Activated CD4-positive, alpha-beta T cell treated with anti-CD3 and anti-CD28 coated beads, Interleukin-2, amount 50 U/mL, for 4 hours (primary cell): ENCODE measurements around the gene PRKCB.

ENCODE experiments used
- DNase-seq, 2 experiments: peaks; one replicate each; pipeline ENCODE4 v3.0.0-alpha.2; 2020

The PRKCB gene

DNA sequence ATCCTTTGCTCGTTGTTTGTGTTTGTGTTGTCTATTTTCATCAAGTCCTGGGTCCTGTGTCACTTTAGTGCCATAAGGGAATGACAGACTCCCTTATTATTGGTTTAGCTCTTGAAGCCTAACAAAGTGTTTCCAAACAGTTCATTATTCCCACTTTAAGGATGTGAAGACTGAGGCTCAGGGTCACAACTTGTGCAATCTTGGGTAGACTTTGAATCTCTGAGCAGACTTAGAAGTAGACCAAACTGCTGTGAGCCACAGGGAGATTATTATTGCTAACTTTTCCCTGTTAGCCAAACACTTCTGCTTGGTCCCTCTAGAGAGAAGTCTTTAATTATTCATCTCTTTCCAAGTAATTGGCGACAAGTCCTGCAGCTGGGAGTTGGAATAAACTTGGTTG, 31.8 kb downstream of the PRKCB start:
- DNase-seq: no peak

- DNase-seq: no peak
Measured at GRCh38 chr16:23868136-23868535, 32.4 kb downstream of the PRKCB start.

GRCh38 chr16:23869052-23869451, 33.3 kb downstream of the PRKCB start:
- no peak for DNase-seq

GRCh38 chr16:23871924-23872323, 36.1 kb downstream of the PRKCB start:
- no peak for DNase-seq

GRCh38 chr16:23874613-23875294, 39.0 kb downstream of the PRKCB start:
- DNase-seq: no peak

DNA sequence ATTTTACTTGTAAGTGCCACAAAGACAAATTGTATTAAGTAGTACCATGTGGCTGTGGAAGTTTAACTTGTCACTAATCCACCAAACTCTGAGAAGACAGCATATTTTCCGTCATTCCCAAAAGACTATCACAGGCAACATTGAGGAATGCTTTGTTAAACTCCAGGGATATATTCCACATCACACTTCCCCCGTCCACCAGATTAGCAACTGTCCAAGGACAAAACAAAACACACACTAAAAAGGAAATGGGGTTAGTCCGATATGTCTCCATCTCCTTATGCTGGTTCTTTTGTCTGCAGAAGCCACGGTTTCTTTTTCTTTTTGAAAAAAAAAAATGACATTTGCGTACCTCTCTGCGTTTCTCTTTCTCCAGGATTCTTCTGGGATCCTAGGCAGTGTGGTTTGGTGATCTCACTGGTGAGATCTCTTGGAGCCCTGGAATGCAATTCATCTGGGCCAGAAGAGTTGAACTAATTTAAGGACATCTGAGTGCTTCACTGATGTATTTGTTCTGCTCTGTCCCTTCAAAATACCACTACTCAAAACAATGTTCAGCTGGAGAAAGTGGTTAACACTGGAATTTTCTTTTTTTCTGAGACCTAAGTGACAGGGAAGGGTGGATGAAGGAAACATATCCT, 40.6 kb downstream of the PRKCB start:
- no peak for DNase-seq

GRCh38 chr16:23877107-23878070, 41.6 kb downstream of the PRKCB start:
- peak in 1 of 2 experiments; percentile 18 for DNase-seq

DNA sequence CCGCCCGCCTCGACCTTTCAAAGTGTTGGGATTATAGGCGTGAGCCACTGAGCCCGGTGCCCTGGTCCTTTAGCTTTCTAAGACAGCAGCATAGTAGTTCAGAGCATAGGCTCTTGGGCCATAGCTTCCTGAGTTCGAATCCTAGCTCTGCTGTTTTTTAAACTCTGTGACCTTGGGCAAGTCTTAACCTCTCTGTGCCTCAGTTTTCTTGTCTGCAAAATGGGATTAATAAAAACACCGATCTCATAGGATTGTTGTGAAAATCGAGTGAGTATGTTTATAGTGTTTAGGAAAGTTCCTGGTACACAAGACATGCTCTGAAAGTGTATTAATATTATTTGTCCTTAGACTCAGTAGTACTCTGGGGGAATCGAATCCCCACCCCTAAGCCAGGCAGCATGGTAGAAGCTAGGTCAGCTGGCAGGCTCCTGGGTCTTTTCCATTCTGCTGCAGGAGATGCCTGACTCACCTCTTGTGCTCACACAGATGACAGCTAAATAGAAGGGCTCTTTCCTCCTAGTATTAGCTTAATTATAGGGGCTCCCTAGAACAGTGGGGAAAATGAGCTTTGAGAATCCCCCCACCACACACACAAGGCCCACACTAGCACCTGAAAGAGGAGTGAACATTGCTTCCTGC, 44.1 kb downstream of the PRKCB start:
- no peak for DNase-seq

DNA sequence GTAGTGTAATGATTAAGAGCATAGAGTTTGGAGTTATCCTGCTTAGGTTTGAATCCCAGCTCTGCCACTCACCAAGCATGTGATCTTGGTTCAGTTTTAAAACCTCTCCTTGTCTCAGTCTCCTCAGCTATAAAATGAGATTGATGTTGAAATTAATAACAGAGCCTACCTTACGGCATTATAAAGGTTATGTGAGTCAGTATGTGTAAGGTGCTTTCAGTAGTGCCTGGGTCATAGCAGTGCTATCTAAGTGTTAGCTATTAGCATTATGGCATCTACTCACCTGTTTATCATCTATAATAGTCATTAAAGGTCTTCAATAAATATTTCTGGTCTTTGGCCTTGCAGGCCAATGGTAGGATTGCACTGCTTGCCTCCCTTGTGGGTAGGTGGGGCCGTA, 53.4 kb downstream of the PRKCB start:
- no peak for DNase-seq

GRCh38 chr16:23893986-23894385, 58.2 kb downstream of the PRKCB start:
- DNase-seq: no peak

- DNase-seq: no peak
Measured at GRCh38 chr16:23895052-23895451, 59.3 kb downstream of the PRKCB start.

DNA sequence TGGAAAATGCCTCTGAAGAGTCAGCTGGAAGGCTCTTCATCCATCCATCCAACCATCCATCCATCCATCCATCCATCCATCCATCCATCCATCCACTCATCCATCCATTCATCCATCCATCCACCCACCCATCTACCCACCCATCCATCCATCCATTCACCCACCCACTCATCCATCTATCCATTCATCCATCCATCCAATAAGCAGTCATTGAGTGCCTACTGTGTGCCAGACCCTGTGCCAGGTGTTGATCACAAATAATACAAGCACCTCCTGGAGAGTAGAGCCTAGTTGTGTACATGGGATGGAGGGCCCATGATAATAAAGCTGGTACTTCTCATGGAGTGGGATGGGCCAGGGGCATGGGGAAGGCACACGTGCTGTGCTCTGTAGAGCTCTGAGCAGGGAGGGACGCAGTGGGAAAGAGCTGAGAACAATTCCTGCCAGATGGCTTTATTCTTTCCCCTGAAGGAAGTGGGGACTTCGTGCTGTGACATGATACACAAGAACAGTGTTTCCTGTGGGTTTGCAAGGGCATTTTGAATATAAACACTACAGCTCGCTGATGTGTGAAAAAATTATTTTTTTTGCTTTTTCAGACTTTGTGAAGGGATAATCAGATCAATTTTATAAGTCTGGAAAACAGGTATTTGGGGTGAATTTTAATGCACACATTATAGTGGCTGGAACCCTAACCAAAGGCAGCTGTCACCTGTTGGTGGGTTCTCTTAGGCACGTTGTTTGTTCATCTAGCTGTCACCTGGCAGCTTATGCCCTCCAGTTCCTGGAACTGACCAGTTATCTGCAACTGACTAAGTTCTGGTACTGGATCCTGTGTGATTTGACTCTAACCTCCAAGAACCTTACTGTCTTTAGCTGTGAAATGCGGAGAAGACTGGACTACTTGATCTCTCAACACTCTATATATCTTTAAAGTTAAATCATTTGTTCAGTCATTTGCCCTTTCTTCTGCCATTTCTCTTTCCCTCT, 61.3 kb downstream of the PRKCB start:
- no peak for DNase-seq

DNA sequence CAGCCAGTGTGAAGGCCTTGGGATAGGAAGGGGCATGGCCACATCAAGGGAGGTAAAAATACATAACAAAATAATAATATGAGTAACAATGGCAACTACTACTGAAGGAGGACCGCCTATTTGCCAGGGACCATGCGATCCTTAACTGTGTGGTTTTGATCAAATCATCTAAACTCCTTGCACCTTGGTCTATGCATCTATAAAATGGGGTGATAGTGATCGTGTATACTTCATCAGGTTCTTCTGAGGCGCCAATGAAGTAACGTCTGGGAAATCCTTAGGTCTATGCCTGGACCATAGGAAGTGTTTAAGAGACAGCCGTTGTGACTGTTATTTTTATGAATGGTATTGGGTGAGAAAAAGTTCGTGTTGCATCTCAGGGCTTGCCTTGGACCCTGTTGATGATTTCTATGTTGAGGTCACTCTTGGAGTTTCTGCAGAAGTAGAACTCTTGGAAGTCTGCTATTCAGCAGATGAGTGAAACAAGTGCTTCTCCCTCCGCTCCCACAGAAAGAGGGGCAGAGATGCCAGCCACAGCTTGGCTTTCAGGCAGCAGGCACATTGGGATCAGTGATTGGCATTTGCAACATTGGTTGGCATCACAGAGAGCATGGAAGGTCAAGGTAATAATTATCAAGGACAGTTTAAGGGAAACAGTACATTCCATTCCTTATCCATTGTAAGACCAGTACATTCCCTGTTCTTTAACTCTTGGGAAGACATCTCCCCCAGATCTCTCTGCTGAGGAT, 63.1 kb downstream of the PRKCB start:
- no peak for DNase-seq

- no peak for DNase-seq
Measured at GRCh38 chr16:23899869-23900268, 64.1 kb downstream of the PRKCB start.

- no peak for DNase-seq
Measured at GRCh38 chr16:23900480-23901177, 64.8 kb downstream of the PRKCB start.

DNA sequence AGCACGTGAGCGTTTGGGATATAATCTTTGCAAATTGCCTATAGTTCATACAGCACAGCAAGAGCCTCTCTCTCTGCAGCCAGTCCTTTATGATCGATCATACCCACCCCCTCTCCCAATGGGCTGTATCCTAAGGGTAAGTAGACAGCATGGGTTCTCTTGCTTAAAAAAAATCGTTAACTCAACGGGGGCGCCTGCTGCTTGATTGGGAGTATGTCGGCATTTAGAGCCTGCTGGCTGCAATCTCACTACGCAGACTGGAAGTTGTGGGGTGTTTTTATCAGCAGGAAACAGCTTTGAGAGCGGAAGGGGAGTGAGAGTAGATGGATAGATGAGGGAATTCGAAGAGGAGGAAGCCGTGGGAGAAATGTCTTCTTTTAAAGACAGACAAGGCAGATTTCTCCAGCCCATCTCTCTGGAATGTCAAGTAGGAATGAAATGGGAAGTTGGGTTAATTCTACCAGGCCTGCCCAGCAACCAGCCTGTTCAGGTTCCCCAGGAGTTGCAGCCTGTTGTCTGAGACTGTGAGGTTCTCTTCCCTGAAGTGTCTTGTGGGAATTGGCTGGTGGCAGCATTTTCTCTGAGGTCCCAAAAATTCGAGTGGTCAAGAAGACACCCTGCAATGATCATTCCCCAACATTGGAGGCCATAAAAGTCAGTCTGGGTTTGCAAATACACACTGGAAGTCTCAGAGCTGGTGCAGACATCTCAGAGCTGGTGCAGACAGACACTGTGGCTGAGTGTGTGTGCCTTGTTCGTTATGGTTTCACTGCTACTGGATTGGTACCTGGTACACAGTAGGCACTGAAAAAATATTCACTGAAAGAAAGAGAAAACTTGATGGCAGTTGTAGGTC, 65.6 kb downstream of the PRKCB start:
- no peak for DNase-seq

GRCh38 chr16:23902034-23902747, 66.4 kb downstream of the PRKCB start:
- no peak for DNase-seq

DNA sequence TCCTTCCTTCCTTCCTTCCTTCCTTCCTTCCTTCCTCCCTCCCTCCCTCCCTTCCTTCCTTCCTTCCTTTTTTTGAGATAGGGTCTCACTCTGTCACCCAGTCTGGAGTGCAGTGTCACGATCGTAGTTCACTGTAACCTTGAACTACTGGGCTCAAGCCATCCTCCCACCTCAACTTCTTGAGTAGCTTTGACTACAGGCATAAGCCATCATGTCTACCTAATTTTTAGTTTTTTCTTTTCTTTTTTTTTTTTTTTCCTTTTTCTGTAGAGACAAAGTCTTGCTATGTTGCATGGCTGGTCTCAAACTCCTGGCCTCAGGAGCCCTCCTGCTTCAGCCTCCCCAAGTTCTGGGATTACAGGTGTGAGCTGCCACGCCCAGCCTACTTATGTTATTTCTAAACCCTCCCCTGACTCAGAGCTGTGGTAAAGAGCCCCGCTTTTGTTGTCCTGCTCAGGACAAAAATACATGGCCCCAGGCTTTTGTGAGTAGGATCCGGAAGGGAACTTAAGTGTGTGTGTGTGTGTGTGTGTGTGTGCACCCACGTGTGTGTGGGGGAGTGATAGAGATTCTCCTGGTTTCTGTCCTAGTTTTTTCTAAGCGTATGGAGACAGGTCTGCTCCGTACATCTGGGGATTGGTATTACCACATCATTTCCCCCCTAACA, 67.1 kb downstream of the PRKCB start:
- no peak for DNase-seq
